ENCODE results near the gene BIN2. TPM values are rescaled to one million over a fixed set of nuclear protein-coding genes. Genes with fewer than 3 reads are reported as not detected.

The BIN2 gene
- total and polyA plus RNA-seq, 10 of the 15 experiments (the other 5 are each of a cell fraction or from before 2014, with no cell fraction given) = 8.6 to 42.9 (median 32.1) TPM

DNA sequence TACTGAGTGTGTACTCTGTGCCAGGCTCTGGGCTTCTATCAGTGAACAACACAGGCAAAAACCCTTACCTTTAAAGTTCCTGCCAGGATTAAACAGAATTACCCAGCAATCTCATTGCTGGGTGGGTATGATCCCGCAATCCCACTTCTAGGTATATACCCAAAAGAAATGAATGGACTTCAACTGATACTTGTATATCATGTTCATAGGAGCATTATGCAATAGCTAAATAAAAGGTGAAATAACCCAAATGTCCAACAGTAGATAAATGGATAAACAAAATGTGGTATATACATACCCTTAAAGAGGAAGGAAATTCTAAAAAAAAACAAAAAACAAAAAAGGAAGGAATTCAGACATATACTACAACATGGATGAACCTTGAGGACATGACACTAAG lies 70.7 kb downstream of the BIN2 start (continued):
- TF ChIP-seq ZBTB40 (IDR thresholded peaks at IDR 0.05; ENCODE audit: borderline replicate concordance) (no peak), SUPT20H (IDR thresholded peaks at IDR 0.05; ENCODE audit: borderline replicate concordance, control insufficient read depth, low read depth, low read length) (no peak), BHLHE40 (IDR thresholded peaks at IDR 0.05; ENCODE audit: borderline replicate concordance in 1 of 2, low read depth in 2 of 2, low read length in 1 of 2) (no peak), IKZF2 (IDR thresholded peaks at IDR 0.05) (no peak), GABPA (IDR thresholded peaks at IDR 0.05; ENCODE audit: low read depth) (no peak)
- TF ChIP-seq, protein P1, sequence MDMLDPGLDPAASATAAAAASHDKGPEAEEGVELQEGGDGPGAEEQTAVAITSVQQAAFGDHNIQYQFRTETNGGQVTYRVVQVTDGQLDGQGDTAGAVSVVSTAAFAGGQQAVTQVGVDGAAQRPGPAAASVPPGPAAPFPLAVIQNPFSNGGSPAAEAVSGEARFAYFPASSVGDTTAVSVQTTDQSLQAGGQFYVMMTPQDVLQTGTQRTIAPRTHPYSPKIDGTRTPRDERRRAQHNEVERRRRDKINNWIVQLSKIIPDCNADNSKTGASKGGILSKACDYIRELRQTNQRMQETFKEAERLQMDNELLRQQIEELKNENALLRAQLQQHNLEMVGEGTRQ (IDR thresholded peaks at IDR 0.05; ENCODE audit: borderline replicate concordance, low read depth, low read length) = no peak
- TF ChIP-seq, protein P2, sequence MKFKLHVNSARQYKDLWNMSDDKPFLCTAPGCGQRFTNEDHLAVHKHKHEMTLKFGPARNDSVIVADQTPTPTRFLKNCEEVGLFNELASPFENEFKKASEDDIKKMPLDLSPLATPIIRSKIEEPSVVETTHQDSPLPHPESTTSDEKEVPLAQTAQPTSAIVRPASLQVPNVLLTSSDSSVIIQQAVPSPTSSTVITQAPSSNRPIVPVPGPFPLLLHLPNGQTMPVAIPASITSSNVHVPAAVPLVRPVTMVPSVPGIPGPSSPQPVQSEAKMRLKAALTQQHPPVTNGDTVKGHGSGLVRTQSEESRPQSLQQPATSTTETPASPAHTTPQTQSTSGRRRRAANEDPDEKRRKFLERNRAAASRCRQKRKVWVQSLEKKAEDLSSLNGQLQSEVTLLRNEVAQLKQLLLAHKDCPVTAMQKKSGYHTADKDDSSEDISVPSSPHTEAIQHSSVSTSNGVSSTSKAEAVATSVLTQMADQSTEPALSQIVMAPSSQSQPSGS (IDR thresholded peaks at IDR 0.05; ENCODE audit: low read length) = no peak
